ENCODE measurements around the gene MED4. TPM values are rescaled to one million over a fixed set of nuclear protein-coding genes. Genes with fewer than 3 reads are reported as not detected.

Gene MED4
- total and polyA plus RNA-seq, 2 of the 8 experiments (the other 6 are each of a cell fraction or from before 2014, with no cell fraction given): 25.7 to 48.1 TPM

- TF ChIP-seq, protein P1, sequence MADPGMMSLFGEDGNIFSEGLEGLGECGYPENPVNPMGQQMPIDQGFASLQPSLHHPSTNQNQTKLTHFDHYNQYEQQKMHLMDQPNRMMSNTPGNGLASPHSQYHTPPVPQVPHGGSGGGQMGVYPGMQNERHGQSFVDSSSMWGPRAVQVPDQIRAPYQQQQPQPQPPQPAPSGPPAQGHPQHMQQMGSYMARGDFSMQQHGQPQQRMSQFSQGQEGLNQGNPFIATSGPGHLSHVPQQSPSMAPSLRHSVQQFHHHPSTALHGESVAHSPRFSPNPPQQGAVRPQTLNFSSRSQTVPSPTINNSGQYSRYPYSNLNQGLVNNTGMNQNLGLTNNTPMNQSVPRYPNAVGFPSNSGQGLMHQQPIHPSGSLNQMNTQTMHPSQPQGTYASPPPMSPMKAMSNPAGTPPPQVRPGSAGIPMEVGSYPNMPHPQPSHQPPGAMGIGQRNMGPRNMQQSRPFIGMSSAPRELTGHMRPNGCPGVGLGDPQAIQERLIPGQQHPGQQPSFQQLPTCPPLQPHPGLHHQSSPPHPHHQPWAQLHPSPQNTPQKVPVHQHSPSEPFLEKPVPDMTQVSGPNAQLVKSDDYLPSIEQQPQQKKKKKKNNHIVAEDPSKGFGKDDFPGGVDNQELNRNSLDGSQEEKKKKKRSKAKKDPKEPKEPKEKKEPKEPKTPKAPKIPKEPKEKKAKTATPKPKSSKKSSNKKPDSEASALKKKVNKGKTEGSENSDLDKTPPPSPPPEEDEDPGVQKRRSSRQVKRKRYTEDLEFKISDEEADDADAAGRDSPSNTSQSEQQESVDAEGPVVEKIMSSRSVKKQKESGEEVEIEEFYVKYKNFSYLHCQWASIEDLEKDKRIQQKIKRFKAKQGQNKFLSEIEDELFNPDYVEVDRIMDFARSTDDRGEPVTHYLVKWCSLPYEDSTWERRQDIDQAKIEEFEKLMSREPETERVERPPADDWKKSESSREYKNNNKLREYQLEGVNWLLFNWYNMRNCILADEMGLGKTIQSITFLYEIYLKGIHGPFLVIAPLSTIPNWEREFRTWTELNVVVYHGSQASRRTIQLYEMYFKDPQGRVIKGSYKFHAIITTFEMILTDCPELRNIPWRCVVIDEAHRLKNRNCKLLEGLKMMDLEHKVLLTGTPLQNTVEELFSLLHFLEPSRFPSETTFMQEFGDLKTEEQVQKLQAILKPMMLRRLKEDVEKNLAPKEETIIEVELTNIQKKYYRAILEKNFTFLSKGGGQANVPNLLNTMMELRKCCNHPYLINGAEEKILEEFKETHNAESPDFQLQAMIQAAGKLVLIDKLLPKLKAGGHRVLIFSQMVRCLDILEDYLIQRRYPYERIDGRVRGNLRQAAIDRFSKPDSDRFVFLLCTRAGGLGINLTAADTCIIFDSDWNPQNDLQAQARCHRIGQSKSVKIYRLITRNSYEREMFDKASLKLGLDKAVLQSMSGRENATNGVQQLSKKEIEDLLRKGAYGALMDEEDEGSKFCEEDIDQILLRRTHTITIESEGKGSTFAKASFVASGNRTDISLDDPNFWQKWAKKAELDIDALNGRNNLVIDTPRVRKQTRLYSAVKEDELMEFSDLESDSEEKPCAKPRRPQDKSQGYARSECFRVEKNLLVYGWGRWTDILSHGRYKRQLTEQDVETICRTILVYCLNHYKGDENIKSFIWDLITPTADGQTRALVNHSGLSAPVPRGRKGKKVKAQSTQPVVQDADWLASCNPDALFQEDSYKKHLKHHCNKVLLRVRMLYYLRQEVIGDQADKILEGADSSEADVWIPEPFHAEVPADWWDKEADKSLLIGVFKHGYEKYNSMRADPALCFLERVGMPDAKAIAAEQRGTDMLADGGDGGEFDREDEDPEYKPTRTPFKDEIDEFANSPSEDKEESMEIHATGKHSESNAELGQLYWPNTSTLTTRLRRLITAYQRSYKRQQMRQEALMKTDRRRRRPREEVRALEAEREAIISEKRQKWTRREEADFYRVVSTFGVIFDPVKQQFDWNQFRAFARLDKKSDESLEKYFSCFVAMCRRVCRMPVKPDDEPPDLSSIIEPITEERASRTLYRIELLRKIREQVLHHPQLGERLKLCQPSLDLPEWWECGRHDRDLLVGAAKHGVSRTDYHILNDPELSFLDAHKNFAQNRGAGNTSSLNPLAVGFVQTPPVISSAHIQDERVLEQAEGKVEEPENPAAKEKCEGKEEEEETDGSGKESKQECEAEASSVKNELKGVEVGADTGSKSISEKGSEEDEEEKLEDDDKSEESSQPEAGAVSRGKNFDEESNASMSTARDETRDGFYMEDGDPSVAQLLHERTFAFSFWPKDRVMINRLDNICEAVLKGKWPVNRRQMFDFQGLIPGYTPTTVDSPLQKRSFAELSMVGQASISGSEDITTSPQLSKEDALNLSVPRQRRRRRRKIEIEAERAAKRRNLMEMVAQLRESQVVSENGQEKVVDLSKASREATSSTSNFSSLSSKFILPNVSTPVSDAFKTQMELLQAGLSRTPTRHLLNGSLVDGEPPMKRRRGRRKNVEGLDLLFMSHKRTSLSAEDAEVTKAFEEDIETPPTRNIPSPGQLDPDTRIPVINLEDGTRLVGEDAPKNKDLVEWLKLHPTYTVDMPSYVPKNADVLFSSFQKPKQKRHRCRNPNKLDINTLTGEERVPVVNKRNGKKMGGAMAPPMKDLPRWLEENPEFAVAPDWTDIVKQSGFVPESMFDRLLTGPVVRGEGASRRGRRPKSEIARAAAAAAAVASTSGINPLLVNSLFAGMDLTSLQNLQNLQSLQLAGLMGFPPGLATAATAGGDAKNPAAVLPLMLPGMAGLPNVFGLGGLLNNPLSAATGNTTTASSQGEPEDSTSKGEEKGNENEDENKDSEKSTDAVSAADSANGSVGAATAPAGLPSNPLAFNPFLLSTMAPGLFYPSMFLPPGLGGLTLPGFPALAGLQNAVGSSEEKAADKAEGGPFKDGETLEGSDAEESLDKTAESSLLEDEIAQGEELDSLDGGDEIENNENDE (IDR thresholded peaks at IDR 0.05; ENCODE audit: insufficient replicate concordance, low read length): no peak
- TF ChIP-seq POU5F1 (IDR thresholded peaks at IDR 0.05; ENCODE audit: low read depth, low read length) (no peak), BACH1 (IDR thresholded peaks at IDR 0.05; ENCODE audit: low read length) (no peak)
These were observed 43.4 kb upstream of the MED4 start (continued) for GRCh38 chr13:48138270-48138669.
